Omental fat pad (tissue), 4 donors: ENCODE data around the gene CLTCL1. TPM values are rescaled to one million over a fixed set of nuclear protein-coding genes. Genes with fewer than 3 reads are reported as not detected.
"Not testable (repeated sequence)": the region's sequence is repeated elsewhere in the genome, so short reads cannot be mapped to it uniquely, and the experiment has no call there.

ENCODE experiments used
- ATAC-seq: fragments of 150-250 bp; one replicate; pipeline ENCODE4 v1.9.1; 2016; ENCODE audit warnings: mild to moderate bottlenecking, moderate library complexity; ENCODE audit not compliant: low FRiP score
- DNase-seq: peaks from one replicate; pipeline ENCODE4 v3.0.0-alpha.2; 2019; ENCODE audit warnings: low spot score
- CTCF ChIP-seq, 3 donors: fragments of 450-650 bp; IDR thresholded peaks; one replicate each; pipeline ENCODE4 v1.5.1; 2016 to 2017; ENCODE audit warnings: antibody characterized with exemption in 3 of 3, mild to moderate bottlenecking in 3 of 3, moderate library complexity in 2 of 3
- total RNA-seq, 4 donors: library from RNA; depleted of rRNA; stranded (reverse); fragments of >200 nt; gene quantifications; one replicate each; pipeline ENCODE4 v1.1.0, GENCODE V29; 2016

The CLTCL1 gene
- total RNA-seq, 4 donors from 2014 or later: 5.0 to 14.3 (median 5.9) TPM

- ATAC-seq: no peak
- no peak for TF ChIP-seq CTCF (IDR thresholded peaks at IDR 0.05)
- DNase-seq: no peak
Measured at GRCh38 chr22:19329454-19329853, 37.9 kb upstream of the CLTCL1 start.

GRCh38 chr22:19325296-19325948, 33.9 kb upstream of the CLTCL1 start:
- no peak for DNase-seq
- TF ChIP-seq CTCF (IDR thresholded peaks at IDR 0.05): no peak
- no peak for ATAC-seq

GRCh38 chr22:19323420-19323819, 31.9 kb upstream of the CLTCL1 start:
- DNase-seq, ATAC-seq: not testable (repeated sequence)

GRCh38 chr22:19321757-19322156, 30.2 kb upstream of the CLTCL1 start:
- no peak for ATAC-seq
- no peak for TF ChIP-seq CTCF (IDR thresholded peaks at IDR 0.05)
- DNase-seq: no peak

GRCh38 chr22:19320136-19320535, 28.6 kb upstream of the CLTCL1 start:
- DNase-seq, ATAC-seq: not testable (repeated sequence)

GRCh38 chr22:19319281-19319680, 27.8 kb upstream of the CLTCL1 start:
- no peak for ATAC-seq
- no peak for TF ChIP-seq CTCF (IDR thresholded peaks at IDR 0.05)
- DNase-seq: no peak

- no peak for TF ChIP-seq CTCF (IDR thresholded peaks at IDR 0.05)
- no peak for ATAC-seq
- no peak for DNase-seq
Measured at GRCh38 chr22:19317865-19318264, 26.3 kb upstream of the CLTCL1 start.

GRCh38 chr22:19307872-19308271, 16.4 kb upstream of the CLTCL1 start:
- TF ChIP-seq CTCF (IDR thresholded peaks at IDR 0.05): no peak
- no peak for ATAC-seq
- DNase-seq: no peak

GRCh38 chr22:19306535-19306934, 15.0 kb upstream of the CLTCL1 start:
- DNase-seq, ATAC-seq: not testable (repeated sequence)
